GM23338 (cell line): Measurements from ENCODE around the gene ECSCR. TPM values are rescaled to one million over a fixed set of nuclear protein-coding genes. Genes with fewer than 3 reads are reported as not detected.

Source experiments
- EZH2 ChIP-seq: fragments of 200-600 bp; sonication (generic); IDR thresholded peaks from one replicate; pipeline ENCODE4 v1.8.0; 2017; ENCODE audit warnings: antibody characterized with exemption, mild to moderate bottlenecking, low read depth; ENCODE audit not compliant: unreplicated experiment
- EZH2phosphoT487 ChIP-seq: fragments of 200-600 bp; sonication (generic); IDR thresholded peaks from one replicate; pipeline ENCODE4 v1.8.1; 2018; ENCODE audit warnings: antibody characterized with exemption; ENCODE audit not compliant: unreplicated experiment
- JUNB ChIP-seq: IDR thresholded peaks from one replicate; pipeline ENCODE4 v1.6.1; 2016; ENCODE audit warnings: antibody characterized with exemption; ENCODE audit not compliant: unreplicated experiment
- POLR2AphosphoS5 ChIP-seq: IDR thresholded peaks from 2 replicates; pipeline ENCODE4 v1.6.1; 2016; ENCODE audit warnings: antibody characterized with exemption, low read depth
- STAT1 ChIP-seq: IDR thresholded peaks from one replicate; pipeline ENCODE4 v1.6.1; 2016; ENCODE audit warnings: antibody characterized with exemption; ENCODE audit not compliant: unreplicated experiment
- ZNF331 ChIP-seq: fragments of 250-450 bp; sonication (Bioruptor Pico); IDR thresholded peaks from 2 replicates; pipeline ENCODE4 v1.5.0; 2020; ENCODE audit warnings: low read depth, mild to moderate bottlenecking, moderate library complexity
- polyA plus RNA-seq: library from polyadenylated mRNA; unstranded; fragments of >200 nt; fragmentation: Nextera tagmentation; extraction: Ambion mirVana; gene quantifications from 2 replicates; pipeline ENCODE4 v1.2.1, GENCODE V29; 2016
- total RNA-seq: library from RNA; depleted of rRNA; stranded (reverse); fragments of >200 nt; shearing (Covaris generic); gene quantifications from 2 replicates; pipeline ENCODE4 v1.2.3, GENCODE V29; 2014
- TF ChIP-seq, protein P1 (sequence below): fragments of 250-450 bp; sonication (Bioruptor Pico); IDR thresholded peaks from 2 replicates; pipeline ENCODE4 v1.5.0; 2020; ENCODE audit warnings: mild to moderate bottlenecking, moderate library complexity
- TF ChIP-seq, protein P2 (sequence below), 2 experiments: fragments of 200-600 bp in 1 of 2; sonication (generic) in 1 of 2; conservative IDR thresholded peaks; 2 replicates each; pipeline versions ENCODE4 v1.5.1 to v1.6.1; 2016 to 2017; ENCODE audit warnings: antibody characterized with exemption in 2 of 2, low read depth in 2 of 2, mild to moderate bottlenecking in 2 of 2, moderate library complexity in 1 of 2
- TF ChIP-seq, protein P3 (sequence below): IDR thresholded peaks from 2 replicates; pipeline ENCODE4 v1.6.1; 2016; ENCODE audit warnings: antibody characterized with exemption

Gene ECSCR
- total and polyA plus RNA-seq, 2 experiments from 2014 or later: 2.2 to 2.6 TPM

DNA sequence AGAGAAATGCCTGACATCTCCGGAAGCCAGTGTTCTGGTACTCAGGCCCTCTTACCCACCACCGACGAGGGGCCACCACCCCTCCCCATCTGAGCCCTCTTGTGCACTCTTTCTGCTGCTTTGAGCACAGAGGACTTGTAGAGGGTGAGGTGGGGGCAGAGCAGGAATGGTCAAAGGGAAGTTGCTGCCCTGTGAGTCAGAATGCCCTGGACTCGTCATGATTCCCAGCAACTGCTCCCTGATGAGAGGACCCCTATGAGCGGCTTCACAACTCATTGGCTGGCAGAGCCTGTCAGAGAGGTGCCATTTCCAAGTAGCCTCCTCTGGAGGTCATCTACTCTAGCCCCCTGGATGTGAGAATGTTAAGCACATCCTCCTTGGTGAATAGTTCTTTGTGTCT is 845 bp downstream of the ECSCR start (continued):
- TF ChIP-seq, protein P1, sequence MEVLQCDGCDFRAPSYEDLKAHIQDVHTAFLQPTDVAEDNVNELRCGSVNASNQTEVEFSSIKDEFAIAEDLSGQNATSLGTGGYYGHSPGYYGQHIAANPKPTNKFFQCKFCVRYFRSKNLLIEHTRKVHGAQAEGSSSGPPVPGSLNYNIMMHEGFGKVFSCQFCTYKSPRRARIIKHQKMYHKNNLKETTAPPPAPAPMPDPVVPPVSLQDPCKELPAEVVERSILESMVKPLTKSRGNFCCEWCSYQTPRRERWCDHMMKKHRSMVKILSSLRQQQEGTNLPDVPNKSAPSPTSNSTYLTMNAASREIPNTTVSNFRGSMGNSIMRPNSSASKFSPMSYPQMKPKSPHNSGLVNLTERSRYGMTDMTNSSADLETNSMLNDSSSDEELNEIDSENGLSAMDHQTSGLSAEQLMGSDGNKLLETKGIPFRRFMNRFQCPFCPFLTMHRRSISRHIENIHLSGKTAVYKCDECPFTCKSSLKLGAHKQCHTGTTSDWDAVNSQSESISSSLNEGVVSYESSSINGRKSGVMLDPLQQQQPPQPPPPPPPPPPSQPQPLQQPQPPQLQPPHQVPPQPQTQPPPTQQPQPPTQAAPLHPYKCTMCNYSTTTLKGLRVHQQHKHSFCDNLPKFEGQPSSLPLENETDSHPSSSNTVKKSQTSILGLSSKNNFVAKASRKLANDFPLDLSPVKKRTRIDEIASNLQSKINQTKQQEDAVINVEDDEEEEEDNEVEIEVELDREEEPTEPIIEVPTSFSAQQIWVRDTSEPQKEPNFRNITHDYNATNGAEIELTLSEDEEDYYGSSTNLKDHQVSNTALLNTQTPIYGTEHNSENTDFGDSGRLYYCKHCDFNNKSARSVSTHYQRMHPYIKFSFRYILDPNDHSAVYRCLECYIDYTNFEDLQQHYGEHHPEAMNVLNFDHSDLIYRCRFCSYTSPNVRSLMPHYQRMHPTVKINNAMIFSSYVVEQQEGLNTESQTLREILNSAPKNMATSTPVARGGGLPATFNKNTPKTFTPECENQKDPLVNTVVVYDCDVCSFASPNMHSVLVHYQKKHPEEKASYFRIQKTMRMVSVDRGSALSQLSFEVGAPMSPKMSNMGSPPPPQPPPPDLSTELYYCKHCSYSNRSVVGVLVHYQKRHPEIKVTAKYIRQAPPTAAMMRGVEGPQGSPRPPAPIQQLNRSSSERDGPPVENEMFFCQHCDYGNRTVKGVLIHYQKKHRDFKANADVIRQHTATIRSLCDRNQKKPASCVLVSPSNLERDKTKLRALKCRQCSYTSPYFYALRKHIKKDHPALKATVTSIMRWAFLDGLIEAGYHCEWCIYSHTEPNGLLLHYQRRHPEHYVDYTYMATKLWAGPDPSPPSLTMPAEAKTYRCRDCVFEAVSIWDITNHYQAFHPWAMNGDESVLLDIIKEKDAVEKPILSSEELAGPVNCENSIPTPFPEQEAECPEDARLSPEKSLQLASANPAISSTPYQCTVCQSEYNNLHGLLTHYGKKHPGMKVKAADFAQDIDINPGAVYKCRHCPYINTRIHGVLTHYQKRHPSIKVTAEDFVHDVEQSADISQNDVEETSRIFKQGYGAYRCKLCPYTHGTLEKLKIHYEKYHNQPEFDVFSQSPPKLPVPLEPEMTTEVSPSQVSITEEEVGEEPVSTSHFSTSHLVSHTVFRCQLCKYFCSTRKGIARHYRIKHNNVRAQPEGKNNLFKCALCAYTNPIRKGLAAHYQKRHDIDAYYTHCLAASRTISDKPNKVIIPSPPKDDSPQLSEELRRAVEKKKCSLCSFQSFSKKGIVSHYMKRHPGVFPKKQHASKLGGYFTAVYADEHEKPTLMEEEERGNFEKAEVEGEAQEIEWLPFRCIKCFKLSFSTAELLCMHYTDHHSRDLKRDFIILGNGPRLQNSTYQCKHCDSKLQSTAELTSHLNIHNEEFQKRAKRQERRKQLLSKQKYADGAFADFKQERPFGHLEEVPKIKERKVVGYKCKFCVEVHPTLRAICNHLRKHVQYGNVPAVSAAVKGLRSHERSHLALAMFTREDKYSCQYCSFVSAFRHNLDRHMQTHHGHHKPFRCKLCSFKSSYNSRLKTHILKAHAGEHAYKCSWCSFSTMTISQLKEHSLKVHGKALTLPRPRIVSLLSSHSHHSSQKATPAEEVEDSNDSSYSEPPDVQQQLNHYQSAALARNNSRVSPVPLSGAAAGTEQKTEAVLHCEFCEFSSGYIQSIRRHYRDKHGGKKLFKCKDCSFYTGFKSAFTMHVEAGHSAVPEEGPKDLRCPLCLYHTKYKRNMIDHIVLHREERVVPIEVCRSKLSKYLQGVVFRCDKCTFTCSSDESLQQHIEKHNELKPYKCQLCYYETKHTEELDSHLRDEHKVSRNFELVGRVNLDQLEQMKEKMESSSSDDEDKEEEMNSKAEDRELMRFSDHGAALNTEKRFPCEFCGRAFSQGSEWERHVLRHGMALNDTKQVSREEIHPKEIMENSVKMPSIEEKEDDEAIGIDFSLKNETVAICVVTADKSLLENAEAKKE: no peak
- TF ChIP-seq JUNB: no peak
- no peak for TF ChIP-seq EZH2phosphoT487
- TF ChIP-seq EZH2: no peak
- TF ChIP-seq POLR2AphosphoS5: no peak
- TF ChIP-seq, protein P2, sequence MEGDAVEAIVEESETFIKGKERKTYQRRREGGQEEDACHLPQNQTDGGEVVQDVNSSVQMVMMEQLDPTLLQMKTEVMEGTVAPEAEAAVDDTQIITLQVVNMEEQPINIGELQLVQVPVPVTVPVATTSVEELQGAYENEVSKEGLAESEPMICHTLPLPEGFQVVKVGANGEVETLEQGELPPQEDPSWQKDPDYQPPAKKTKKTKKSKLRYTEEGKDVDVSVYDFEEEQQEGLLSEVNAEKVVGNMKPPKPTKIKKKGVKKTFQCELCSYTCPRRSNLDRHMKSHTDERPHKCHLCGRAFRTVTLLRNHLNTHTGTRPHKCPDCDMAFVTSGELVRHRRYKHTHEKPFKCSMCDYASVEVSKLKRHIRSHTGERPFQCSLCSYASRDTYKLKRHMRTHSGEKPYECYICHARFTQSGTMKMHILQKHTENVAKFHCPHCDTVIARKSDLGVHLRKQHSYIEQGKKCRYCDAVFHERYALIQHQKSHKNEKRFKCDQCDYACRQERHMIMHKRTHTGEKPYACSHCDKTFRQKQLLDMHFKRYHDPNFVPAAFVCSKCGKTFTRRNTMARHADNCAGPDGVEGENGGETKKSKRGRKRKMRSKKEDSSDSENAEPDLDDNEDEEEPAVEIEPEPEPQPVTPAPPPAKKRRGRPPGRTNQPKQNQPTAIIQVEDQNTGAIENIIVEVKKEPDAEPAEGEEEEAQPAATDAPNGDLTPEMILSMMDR (conservative IDR thresholded peaks at IDR 0.05; ENCODE audit: low read depth in 2 of 2): no peak
- TF ChIP-seq ZNF331: no peak
- TF ChIP-seq, protein P3, sequence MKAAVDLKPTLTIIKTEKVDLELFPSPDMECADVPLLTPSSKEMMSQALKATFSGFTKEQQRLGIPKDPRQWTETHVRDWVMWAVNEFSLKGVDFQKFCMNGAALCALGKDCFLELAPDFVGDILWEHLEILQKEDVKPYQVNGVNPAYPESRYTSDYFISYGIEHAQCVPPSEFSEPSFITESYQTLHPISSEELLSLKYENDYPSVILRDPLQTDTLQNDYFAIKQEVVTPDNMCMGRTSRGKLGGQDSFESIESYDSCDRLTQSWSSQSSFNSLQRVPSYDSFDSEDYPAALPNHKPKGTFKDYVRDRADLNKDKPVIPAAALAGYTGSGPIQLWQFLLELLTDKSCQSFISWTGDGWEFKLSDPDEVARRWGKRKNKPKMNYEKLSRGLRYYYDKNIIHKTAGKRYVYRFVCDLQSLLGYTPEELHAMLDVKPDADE: no peak
- TF ChIP-seq STAT1: no peak
